ENCODE measurements around the gene PDXDC1.
"Not testable (repeated sequence)": the region's sequence is repeated elsewhere in the genome, so short reads cannot be mapped to it uniquely, and the experiment has no call there.

The PDXDC1 gene

DNA sequence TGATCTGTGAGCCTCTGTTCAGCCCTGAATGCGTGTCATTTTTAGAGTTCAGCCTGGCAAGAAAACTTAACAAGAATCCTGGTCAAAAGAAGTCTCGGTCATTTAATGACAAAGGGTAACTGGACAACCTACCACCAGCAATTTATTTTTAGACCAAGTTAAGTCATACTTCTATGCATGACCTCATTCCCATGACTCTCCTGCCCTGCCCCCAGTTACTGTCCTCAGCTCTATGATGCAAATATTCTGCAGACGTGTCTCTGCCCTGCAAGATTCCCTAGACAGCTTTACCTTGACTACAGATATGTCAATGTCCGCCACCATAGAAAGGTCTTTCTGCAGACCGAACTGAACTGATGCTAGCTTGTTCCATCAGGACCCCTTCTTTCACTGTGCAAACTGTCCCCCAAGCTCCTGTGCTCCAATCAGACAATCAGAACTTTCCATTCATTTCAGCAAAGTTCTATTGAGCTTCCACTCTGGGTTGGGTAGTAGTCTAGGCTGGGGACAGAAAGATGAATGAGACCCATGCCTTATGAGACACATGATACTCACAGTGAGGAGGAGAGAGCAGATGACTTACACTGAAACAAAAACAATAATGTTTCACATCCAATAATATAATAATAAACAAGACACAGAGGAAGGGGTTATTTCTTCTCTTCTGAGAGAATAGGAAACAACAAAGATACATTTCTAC lies 194.3 kb downstream of the PDXDC1 start:
- DNase-seq, result not testable (repeated sequence)

DNA sequence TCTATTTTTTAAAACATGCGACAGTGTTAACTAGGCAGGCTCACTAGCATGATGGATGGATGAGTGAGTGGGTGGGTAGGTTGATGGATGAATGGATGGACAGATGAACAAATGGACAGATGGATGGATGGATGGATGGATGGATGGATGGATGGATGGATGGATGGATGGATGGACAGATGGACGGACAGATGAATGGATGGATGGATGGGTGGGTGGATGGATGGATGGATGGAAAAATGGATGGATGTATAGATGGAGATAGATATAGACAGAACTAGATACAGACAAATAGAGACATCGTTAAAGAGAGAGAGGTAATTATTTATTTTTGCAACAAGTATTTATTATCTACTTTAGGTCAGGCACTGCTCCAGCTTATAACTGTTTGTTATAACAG lies 205.1 kb downstream of the PDXDC1 start:
- DNase-seq, result not testable (repeated sequence)

DNA sequence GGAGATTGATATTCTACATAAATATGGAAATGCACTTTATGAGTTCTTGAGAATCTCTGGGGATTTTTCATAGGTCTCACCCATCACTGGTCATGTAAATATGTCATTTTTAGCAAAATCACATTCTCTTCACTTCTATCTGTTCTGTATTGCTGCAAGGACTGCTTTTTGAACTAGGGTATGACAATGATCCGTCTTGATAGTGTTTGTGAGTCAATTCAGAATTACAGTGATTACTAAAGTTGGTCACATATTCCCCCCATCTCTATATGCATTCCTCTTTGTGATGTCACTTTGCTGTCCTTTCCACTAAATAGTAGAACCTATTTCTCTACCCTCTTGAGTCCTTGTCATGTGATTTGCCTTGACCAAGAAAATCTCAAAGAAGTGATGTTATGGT lies 206.1 kb downstream of the PDXDC1 start:
- DNase-seq, result not testable (repeated sequence)

DNA sequence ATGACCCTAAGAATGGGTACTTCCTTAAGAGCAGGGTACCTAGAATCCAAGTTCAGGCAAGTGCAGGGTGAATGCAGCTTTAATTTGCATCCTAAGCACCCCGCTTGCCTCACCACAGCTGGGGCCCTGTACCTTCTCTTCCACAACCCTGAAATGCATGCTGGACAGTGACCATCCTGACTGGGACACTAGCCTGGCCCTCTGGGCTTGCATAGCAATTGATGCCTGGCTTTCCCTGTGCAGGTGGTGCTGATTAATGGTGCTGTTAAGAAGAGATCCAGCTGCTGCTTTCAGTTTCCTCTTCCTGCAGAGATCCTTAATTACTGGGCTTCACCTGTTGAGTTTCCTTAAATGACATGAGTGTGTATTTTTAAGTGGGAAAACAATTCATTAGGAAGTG lies 209.2 kb downstream of the PDXDC1 start:
- DNase-seq, result not testable (repeated sequence)

All from CD4-positive, alpha-beta T cell treated with Interleukin-6 for 4 hours (primary cell).